ENCODE measurements around the gene PATE2.

DNA sequence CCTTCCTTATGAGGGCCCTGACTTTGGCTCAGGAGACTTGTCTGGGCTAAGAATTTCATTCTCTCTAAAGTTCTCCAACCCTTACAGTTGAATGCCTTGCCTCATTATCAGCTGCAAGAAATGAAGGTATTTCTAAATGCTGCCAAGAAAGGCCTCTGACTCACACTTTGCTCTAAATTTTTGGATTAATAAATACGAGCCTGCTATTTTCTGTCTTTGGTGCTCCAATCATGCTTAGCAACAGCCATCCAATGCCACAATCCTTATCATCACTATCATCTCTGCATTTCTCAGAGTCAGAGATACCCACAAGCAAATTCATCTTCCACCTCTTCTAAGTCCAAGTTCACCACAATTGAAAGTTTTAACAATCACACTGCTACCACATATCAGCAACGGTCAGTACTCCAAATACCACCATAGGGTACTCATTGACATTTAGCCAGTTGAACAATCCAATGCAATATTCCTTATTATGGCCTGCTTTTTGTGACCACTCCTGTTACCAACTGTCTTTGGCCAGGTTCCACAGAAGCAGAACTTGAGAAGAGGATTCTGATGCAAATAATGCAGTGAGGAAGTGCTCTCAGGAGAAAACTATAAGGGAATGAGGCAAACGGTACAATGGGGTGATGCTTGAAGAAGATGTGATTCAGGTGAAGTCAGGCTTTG, 5.7 kb downstream of the PATE2 start:
- TF ChIP-seq, protein P1, sequence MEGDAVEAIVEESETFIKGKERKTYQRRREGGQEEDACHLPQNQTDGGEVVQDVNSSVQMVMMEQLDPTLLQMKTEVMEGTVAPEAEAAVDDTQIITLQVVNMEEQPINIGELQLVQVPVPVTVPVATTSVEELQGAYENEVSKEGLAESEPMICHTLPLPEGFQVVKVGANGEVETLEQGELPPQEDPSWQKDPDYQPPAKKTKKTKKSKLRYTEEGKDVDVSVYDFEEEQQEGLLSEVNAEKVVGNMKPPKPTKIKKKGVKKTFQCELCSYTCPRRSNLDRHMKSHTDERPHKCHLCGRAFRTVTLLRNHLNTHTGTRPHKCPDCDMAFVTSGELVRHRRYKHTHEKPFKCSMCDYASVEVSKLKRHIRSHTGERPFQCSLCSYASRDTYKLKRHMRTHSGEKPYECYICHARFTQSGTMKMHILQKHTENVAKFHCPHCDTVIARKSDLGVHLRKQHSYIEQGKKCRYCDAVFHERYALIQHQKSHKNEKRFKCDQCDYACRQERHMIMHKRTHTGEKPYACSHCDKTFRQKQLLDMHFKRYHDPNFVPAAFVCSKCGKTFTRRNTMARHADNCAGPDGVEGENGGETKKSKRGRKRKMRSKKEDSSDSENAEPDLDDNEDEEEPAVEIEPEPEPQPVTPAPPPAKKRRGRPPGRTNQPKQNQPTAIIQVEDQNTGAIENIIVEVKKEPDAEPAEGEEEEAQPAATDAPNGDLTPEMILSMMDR (IDR thresholded peaks at IDR 0.05), result no peak
- no peak for TF ChIP-seq POLR2AphosphoS5 (IDR thresholded peaks at IDR 0.05)

All from transverse colon (tissue), 4 donors.